GM23248 (cell line): Measurements from ENCODE around the gene ALCAM. TPM values are rescaled to one million over a fixed set of nuclear protein-coding genes. Genes with fewer than 3 reads are reported as not detected.

ENCODE experiments used
- DNase-seq: peaks from one replicate; pipeline ENCODE4 v3.0.0-alpha.2; 2015
- H2AFZ ChIP-seq: fragments of 200-600 bp; sonication (generic); 2 replicates; pipeline ENCODE4 v1.6.1; 2016; ENCODE audit warnings: antibody characterized with exemption
- H3F3A ChIP-seq: fragments of 200-600 bp; sonication (generic); 2 replicates; pipeline ENCODE4 v1.6.1; 2016; ENCODE audit warnings: mild to moderate bottlenecking, antibody characterized with exemption, mixed run types; ENCODE audit not compliant: insufficient read depth
- H3K27ac ChIP-seq: fragments of 200-600 bp; sonication (generic); 2 replicates; pipeline ENCODE4 v1.5.1; 2016; ENCODE audit warnings: mild to moderate bottlenecking
- H3K27me3 ChIP-seq: fragments of 200-600 bp; sonication (generic); replicated peaks from 2 replicates; pipeline ENCODE4 v1.6.1; 2016; ENCODE audit warnings: mild to moderate bottlenecking; ENCODE audit not compliant: insufficient read depth
- H3K36me3 ChIP-seq: fragments of 200-600 bp; sonication (generic); 2 replicates; pipeline ENCODE4 v1.6.1; 2016; ENCODE audit warnings: low read depth, mild to moderate bottlenecking
- H3K4me1 ChIP-seq: fragments of 200-600 bp; sonication (generic); 2 replicates; pipeline ENCODE4 v1.6.1; 2016; ENCODE audit warnings: mild to moderate bottlenecking; ENCODE audit not compliant: insufficient read depth
- H3K4me2 ChIP-seq: fragments of 200-600 bp; sonication (generic); one replicate; pipeline ENCODE4 v1.6.1; 2016; ENCODE audit warnings: mild to moderate bottlenecking; ENCODE audit not compliant: unreplicated experiment
- H3K4me3 ChIP-seq: fragments of 200-600 bp; sonication (generic); 2 replicates; pipeline ENCODE4 v1.5.1; 2016; ENCODE audit warnings: mild to moderate bottlenecking
- H3K79me2 ChIP-seq: fragments of 200-600 bp; sonication (generic); 2 replicates; pipeline ENCODE4 v1.6.1; 2016; ENCODE audit warnings: mild to moderate bottlenecking; ENCODE audit not compliant: insufficient read depth
- H3K9ac ChIP-seq: fragments of 200-600 bp; sonication (generic); 2 replicates; pipeline ENCODE4 v1.6.1; 2016; ENCODE audit warnings: mild to moderate bottlenecking
- H3K9me2 ChIP-seq: fragments of 200-600 bp; sonication (generic); 2 replicates; pipeline ENCODE4 v1.6.1; 2016; ENCODE audit warnings: mixed run types, mild to moderate bottlenecking, moderate library complexity; ENCODE audit not compliant: insufficient read depth
- H3K9me3 ChIP-seq: fragments of 200-600 bp; sonication (generic); one replicate; pipeline ENCODE4 v1.6.1; 2017; ENCODE audit warnings: low read depth
- H4K20me1 ChIP-seq: fragments of 200-600 bp; sonication (generic); 2 replicates; pipeline ENCODE4 v1.6.0; 2016; ENCODE audit not compliant: insufficient read depth
- EZH2 ChIP-seq: fragments of 200-600 bp; sonication (generic); IDR thresholded peaks from 2 replicates; pipeline ENCODE4 v1.6.1; 2018; ENCODE audit warnings: antibody characterized with exemption, mild to moderate bottlenecking; ENCODE audit not compliant: insufficient read depth, poor library complexity, severe bottlenecking
- EZH2phosphoT487 ChIP-seq: fragments of 200-600 bp; sonication (generic); IDR thresholded peaks from 2 replicates; pipeline ENCODE4 v1.6.1; 2018; ENCODE audit warnings: antibody characterized with exemption, moderate library complexity, mild to moderate bottlenecking, low read depth; ENCODE audit not compliant: insufficient read depth
- WGBS, 2 experiments: methylation state at CpG; one replicate each; pipeline ENCODE4 v1.1.6; 2015 to 2017; ENCODE audit warnings: low lambda C conversion rate in 2 of 2, low coverage in 1 of 2; ENCODE audit errors: missing lambda C conversion rate in 2 of 2; 5-methylcytosine and 5-hydroxymethylcytosine counted together
- in situ Hi-C: fragments of 300-500 bp; cut with MboI; formaldehyde crosslinking; loops from 2 replicates; pipeline ENCODE4 v1.15.0; 2020
- polyA plus RNA-seq: library from polyadenylated mRNA; unstranded; fragments of >200 nt; fragmentation: Nextera tagmentation; extraction: Ambion mirVana; gene quantifications from 2 replicates; pipeline ENCODE4 v1.2.1, GENCODE V29; 2016
- total RNA-seq: library from RNA; depleted of rRNA; stranded (reverse); fragments of >200 nt; shearing (Covaris generic); gene quantifications from 2 replicates; pipeline ENCODE4 v1.2.3, GENCODE V29; 2014

The ALCAM gene
- total and polyA plus RNA-seq, 2 experiments from 2014 or later, result 88.7 to 208 TPM

DNA sequence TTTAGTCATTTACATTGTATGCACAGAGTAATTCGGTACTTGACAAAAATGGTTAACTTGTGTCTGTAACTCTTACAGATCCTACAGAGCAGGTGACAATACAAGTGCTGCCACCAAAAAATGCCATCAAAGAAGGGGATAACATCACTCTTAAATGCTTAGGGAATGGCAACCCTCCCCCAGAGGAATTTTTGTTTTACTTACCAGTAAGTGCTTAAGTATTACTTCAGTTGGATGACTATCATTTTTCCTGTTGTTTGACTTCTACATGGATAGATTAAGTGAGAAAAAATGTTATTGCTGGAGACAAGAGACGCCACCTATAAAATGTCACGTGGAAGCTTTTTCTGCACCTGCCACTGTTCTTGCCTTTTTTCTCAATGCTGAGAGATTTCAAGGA lies 173.2 kb downstream of the ALCAM start:
- no peak for TF ChIP-seq EZH2phosphoT487
- no peak for TF ChIP-seq EZH2

GRCh38 chr3:105542282-105543019 lies 175.7 kb downstream of the ALCAM start:
- in situ Hi-C loops, result no loop called here
- Histone ChIP-seq H3K4me3 (no peak overlapping the region), H3K36me3 (peaks cover 47% of the 10 kb centered on the region), H3K27me3 (no peaks in the 10 kb centered on the region), H3F3A (peaks cover 9% of the 10 kb centered on the region), H3K9me2 (no peaks in the 10 kb centered on the region; the same call in 1 of the 2 replicates), H3K9ac (no peak overlapping the region), H3K4me2 (no peak overlapping the region), H3K4me1 (peaks cover 11% of the 10 kb centered on the region), H3K9me3 (no peaks in the 10 kb centered on the region), H4K20me1 (no peaks in the 10 kb centered on the region), H3K79me2 (no peaks in the 10 kb centered on the region), H3K27ac (no peak overlapping the region), H2AFZ (no peak overlapping the region)
- WGBS, 2 experiments, result 94% methylated on average over 1 of the region's 1 CpG
- no peak for DNase-seq
- TF ChIP-seq EZH2phosphoT487 (no peak), EZH2 (no peak)

More for the DNA sequence above, 173.2 kb downstream of the ALCAM start:
- DNase-seq, result no peak
- Histone ChIP-seq H3K9me3 (no peaks in the 10 kb centered on the region), H3K27me3 (no peaks in the 10 kb centered on the region), H4K20me1 (no peaks in the 10 kb centered on the region), H3K4me1 (peaks cover 16% of the 10 kb centered on the region), H3K36me3 (peaks cover 38% of the 10 kb centered on the region), H3K9me2 (no peaks in the 10 kb centered on the region; the same call in 1 of the 2 replicates), H3K27ac (no peak overlapping the region), H3K4me3 (no peak overlapping the region), H3K4me2 (no peak overlapping the region), H3F3A (peaks cover 19% of the 10 kb centered on the region), H3K79me2 (no peaks in the 10 kb centered on the region), H2AFZ (no peak overlapping the region), H3K9ac (no peak overlapping the region)
- WGBS, 2 experiments, result 95% methylated on average over 3 of the region's 3 CpGs
- in situ Hi-C loops, result no loop called here

- TF ChIP-seq EZH2phosphoT487 (no peak), EZH2 (no peak)
- Histone ChIP-seq H3K4me2 (no peak overlapping the region), H3K4me1 (no peaks in the 10 kb centered on the region), H3K79me2 (no peaks in the 10 kb centered on the region), H3K27ac (no peak overlapping the region), H3K36me3 (peaks cover 68% of the 10 kb centered on the region), H3F3A (no peaks in the 10 kb centered on the region; the same call in 1 of the 2 replicates), H2AFZ (no peak overlapping the region), H4K20me1 (no peaks in the 10 kb centered on the region), H3K27me3 (no peaks in the 10 kb centered on the region), H3K9me3 (no peaks in the 10 kb centered on the region), H3K9ac (no peak overlapping the region), H3K4me3 (no peak overlapping the region), H3K9me2 (no peaks in the 10 kb centered on the region; the same call in 1 of the 2 replicates)
- no peak for DNase-seq
- in situ Hi-C loops, result no loop called here
- WGBS, 2 experiments, result 91 to 94% methylated on average over 1 of the region's 1 CpG
Measured at GRCh38 chr3:105545051-105545450, 178.3 kb downstream of the ALCAM start.

- H3K9me3 ChIP-seq, result no peaks in the 10 kb centered on the region
- H3K9me2 ChIP-seq, result no peaks in the 10 kb centered on the region
- H3K27me3 ChIP-seq, result no peaks in the 10 kb centered on the region
- no peaks in the 10 kb centered on the region for H4K20me1 ChIP-seq
- no peaks in the 10 kb centered on the region for H3K79me2 ChIP-seq
- DNase-seq, result peak; percentile 62
- peaks cover 28% of the 10 kb centered on the region for H3K4me1 ChIP-seq
- H3K4me3 ChIP-seq, result no peak overlapping the region
- peaks cover 39% of the 10 kb centered on the region for H3K36me3 ChIP-seq
- no peak overlapping the region for H3K9ac ChIP-seq
- TF ChIP-seq EZH2phosphoT487 (no peak), EZH2 (no peak)
- 72 to 77% methylated on average over 3 of the region's 3 CpGs for WGBS, 2 experiments
- peak overlapping the region; percentile 8; the same call in 1 of the 2 replicates for H3K27ac ChIP-seq
- peaks cover 10% of the 10 kb centered on the region; the same call in 1 of the 2 replicates for H3F3A ChIP-seq
- no peak overlapping the region for H3K4me2 ChIP-seq
- in situ Hi-C loops, result no loop called here
- no peak overlapping the region for H2AFZ ChIP-seq
Measured at GRCh38 chr3:105553851-105554250, 187.1 kb downstream of the ALCAM start.
